ENCODE results near the gene NTMT2.

The NTMT2 gene

DNA sequence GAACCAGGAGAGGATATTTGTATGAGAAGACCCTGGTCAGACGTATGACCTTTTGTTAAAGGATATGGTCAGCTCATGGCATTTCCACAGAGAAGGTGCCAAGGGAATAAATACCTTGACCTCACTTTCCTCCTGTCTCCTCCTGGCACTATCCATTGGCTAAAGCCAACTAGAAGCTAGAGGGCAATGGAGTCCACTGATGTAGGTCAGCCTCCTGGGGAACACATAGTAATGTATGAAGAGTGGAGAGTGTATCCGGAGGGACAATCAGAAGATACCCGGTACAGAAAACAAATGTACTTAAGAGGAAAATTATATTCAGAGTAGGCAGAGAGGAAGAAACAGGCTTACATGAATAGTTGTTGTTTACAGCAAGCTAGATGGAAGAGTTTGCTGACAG lies 698 bp upstream of the NTMT2 start:
- TF ChIP-seq, protein P1, sequence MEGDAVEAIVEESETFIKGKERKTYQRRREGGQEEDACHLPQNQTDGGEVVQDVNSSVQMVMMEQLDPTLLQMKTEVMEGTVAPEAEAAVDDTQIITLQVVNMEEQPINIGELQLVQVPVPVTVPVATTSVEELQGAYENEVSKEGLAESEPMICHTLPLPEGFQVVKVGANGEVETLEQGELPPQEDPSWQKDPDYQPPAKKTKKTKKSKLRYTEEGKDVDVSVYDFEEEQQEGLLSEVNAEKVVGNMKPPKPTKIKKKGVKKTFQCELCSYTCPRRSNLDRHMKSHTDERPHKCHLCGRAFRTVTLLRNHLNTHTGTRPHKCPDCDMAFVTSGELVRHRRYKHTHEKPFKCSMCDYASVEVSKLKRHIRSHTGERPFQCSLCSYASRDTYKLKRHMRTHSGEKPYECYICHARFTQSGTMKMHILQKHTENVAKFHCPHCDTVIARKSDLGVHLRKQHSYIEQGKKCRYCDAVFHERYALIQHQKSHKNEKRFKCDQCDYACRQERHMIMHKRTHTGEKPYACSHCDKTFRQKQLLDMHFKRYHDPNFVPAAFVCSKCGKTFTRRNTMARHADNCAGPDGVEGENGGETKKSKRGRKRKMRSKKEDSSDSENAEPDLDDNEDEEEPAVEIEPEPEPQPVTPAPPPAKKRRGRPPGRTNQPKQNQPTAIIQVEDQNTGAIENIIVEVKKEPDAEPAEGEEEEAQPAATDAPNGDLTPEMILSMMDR (IDR thresholded peaks at IDR 0.05; ENCODE audit: extremely low read depth, missing control alignments) = no peak

DNA sequence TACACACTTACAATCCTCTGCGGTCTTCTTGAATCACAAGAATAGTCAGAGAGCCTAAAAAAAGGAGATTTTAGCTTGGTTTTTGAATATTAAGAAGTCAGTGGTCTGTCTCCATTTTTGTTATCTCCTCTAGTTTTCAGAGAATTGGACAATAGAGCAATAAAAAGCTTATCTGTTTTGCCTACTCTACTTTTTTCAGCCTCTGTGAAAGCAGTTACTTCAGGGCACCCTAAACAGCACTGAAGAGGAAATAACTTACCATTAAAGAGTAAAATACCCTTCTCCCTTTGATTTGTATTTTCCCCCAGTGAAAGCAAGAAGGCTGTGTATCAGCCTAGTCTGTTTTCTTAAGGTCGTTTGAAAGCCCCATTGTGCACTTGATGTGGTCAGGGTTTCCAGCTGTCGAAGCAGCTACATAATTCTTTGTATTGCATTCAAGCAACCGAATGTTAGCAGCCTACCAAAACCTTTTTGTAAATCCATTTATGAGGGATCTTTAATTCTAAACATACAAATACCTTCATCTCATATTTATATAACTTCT lies 1.0 kb downstream of the NTMT2 start:
- no peak for DNase-seq (ENCODE audit: low spot score)
- TF ChIP-seq, protein P1 (IDR thresholded peaks at IDR 0.05; ENCODE audit: extremely low read depth, missing control alignments) = no peak

More for the DNA sequence above, 698 bp upstream of the NTMT2 start:
- DNase-seq (ENCODE audit: low spot score) = no peak

DNA sequence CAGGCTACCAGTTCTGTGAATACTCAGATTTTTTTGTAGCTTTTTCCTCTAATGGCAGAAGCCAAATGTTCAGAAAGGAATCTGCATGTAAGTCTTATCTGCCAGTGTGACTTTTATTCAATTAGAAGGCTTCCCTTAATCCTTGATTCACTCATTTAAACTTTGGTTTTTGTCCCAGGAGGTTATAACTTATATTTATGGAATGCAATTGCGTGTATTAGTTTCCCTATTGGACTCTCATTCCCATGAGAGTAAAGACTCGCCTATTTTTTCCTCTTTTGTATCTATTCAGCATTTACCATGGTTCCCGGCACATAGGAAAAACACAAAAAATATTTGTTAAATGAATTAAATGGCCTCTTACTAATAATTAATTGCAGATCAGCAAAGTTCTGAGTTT lies 3.5 kb downstream of the NTMT2 start:
- TF ChIP-seq, protein P1 (IDR thresholded peaks at IDR 0.05; ENCODE audit: extremely low read depth, missing control alignments) = no peak
- DNase-seq (ENCODE audit: low spot score) = no peak

DNA sequence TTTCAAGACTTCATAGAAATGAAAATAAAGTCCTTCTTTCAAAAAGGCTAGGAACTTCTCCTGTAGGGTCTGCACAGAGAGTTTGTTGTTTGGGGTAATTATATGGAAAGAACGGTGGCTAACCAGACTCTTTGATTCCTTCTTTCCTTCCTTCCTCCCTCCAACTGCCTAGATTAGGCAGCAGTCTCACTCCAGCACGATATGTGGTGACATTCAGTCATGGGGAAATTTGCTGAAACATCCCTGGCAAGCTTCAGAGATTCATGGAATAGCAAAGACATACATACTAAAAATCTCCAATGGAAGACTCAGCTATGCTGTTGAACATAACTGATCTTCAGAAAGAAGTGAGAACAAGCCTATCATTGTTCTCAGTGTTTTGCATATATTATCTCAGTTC lies 4.3 kb downstream of the NTMT2 start:
- no peak for DNase-seq (ENCODE audit: low spot score)
- TF ChIP-seq, protein P1 (IDR thresholded peaks at IDR 0.05; ENCODE audit: extremely low read depth, missing control alignments) = no peak

DNA sequence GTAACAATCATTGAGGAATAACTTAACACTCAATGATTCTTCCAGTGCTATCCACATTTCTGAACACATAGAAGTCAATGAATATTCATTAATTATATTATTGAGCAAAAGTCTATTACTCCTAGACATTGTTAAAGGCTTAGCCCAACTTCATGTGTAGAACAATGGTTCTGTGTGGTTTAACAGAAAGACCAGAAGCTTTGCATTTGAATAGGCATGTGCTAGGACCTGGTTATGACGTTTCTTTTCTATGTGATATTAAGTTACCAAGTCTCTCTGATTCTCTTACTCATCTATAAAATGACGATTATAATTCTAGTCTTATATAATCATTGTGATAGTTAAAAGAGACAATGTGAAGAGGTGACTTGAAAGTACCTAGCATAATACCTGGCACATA lies 5.2 kb downstream of the NTMT2 start:
- TF ChIP-seq, protein P1 (IDR thresholded peaks at IDR 0.05; ENCODE audit: extremely low read depth, missing control alignments) = no peak
- no peak for DNase-seq (ENCODE audit: low spot score)

DNA sequence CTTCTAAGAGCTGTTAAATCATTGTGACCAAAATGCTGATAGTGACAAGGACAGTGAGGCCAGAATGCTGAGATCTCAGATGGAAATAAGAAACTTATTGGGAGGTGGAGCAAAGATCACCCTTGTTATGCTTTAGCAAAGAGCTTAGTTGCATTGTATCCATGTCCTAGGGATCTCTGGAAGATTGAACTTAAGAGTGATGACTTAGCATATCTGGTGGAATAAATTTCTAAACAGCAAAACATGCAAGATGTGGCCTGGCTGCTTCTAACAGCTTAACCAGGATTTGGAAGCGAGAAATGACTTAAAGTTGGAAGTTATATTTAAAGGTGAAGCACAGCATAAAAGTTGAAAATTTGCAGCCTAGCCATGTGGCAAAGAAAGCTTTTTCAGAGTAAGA lies 7.7 kb downstream of the NTMT2 start:
- no peak for DNase-seq (ENCODE audit: low spot score)
- TF ChIP-seq, protein P1 (IDR thresholded peaks at IDR 0.05; ENCODE audit: extremely low read depth, missing control alignments) = no peak

DNA sequence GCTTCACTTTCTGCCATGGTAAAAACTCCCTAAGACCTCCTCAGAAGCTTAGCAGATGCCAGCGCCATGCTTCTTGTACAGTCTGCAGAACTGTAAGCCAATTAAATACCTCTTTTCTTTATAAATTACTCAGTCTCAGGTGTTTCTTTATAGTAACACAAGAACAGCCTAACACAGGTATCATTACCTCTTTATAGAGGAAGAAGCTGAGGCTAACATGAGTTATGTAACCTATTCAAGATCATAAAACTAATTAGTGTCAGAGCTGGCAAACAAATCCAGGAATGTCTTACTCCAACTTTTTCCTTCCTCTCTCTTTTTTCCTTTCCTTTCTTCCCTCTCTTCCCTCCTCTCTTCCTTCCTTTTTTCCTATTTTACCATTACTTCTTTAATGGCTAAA lies 9.3 kb downstream of the NTMT2 start:
- no peak for DNase-seq (ENCODE audit: low spot score)
- TF ChIP-seq, protein P1 (IDR thresholded peaks at IDR 0.05; ENCODE audit: extremely low read depth, missing control alignments) = no peak

All from GM20000 (cell line).